Lung (tissue), 12 donors: Measurements from ENCODE around the gene TGFBR1. TPM values are rescaled to one million over a fixed set of nuclear protein-coding genes. Genes with fewer than 3 reads are reported as not detected.

Experiments used
- ATAC-seq: fragments of 200-7000 bp; cut with Tn5 transposase; one replicate; pipeline ENCODE4 v1.9.1; 2020; ENCODE audit warnings: moderate number of reproducible peaks; ENCODE audit not compliant: insufficient read depth, low FRiP score
- DNase-seq, 3 donors: peaks; one replicate each; pipeline ENCODE4 v3.0.0-alpha.2; 2013 to 2017
- H3K27ac ChIP-seq, 2 donors: one replicate each; pipeline ENCODE4 v1.5.1; 2013; ENCODE audit warnings: mild to moderate bottlenecking in 2 of 2, moderate library complexity in 2 of 2, control low read depth in 1 of 2, inconsistent platforms in 1 of 2, low read depth in 1 of 2, low read length in 1 of 2
- H3K27me3 ChIP-seq, 3 donors: one replicate each; pipeline ENCODE4 v1.5.1; 2013; ENCODE audit warnings: low read length in 2 of 3; ENCODE audit not compliant: control insufficient read depth in 3 of 3, insufficient read depth in 3 of 3
- H3K36me3 ChIP-seq, 4 donors: one replicate each; pipeline ENCODE4 v1.5.1; 2013; ENCODE audit warnings: low read length in 4 of 4, mild to moderate bottlenecking in 1 of 4, moderate library complexity in 1 of 4; ENCODE audit not compliant: control insufficient read depth in 4 of 4, insufficient read depth in 4 of 4
- H3K4me1 ChIP-seq, 5 donors: one replicate each; pipeline ENCODE4 v1.5.1; 2013; ENCODE audit warnings: low read length in 5 of 5, mild to moderate bottlenecking in 2 of 5, moderate library complexity in 1 of 5; ENCODE audit not compliant: control insufficient read depth in 5 of 5, insufficient read depth in 5 of 5
- H3K4me3 ChIP-seq: one replicate; pipeline ENCODE4 v1.5.1; 2013; ENCODE audit warnings: mild to moderate bottlenecking, control low read depth, moderate library complexity
- H3K9ac ChIP-seq, 2 donors: one replicate each; pipeline ENCODE4 v1.5.1; 2013; ENCODE audit warnings: low read length in 2 of 2, control low read depth in 1 of 2; ENCODE audit not compliant: insufficient read depth in 1 of 2
- H3K9me3 ChIP-seq, 4 donors: one replicate each; pipeline ENCODE4 v1.5.1; 2013; ENCODE audit warnings: low read length in 3 of 4, mild to moderate bottlenecking in 1 of 4, moderate library complexity in 1 of 4; ENCODE audit not compliant: control insufficient read depth in 4 of 4, insufficient read depth in 3 of 4
- WGBS, 2 donors: extraction: QIAGEN DNeasy Blood & Tissue Kit; methylation state at CpG; one replicate each; pipeline ENCODE4 v1.1.7; 2013; 5-methylcytosine and 5-hydroxymethylcytosine counted together
- polyA plus RNA-seq, 2 donors: library from polyadenylated mRNA; stranded (reverse); fragments of 200-250 nt; gene quantifications; one replicate each; pipeline ENCODE4 v1.2.1, GENCODE V29; 2013
- total RNA-seq, 2 donors: library from RNA; depleted of rRNA in 1 of 2; stranded (reverse); fragments of >200 nt in 1 of 2; gene quantifications; one replicate each; pipeline ENCODE4 v1.2.1, GENCODE V29; 2014 to 2021
- TF ChIP-seq, protein P1 (sequence below): IDR thresholded peaks from 2 replicates; pipeline ENCODE4 v1.5.1; 2012; ENCODE audit warnings: mild to moderate bottlenecking; ENCODE audit errors: control extremely low read depth, extremely low read depth
- donor health status: control.
- donor health status: control.
- donor health status: Bipolar disorder and iron deficiency.
- donor health status: healthy.
- donor health status: DM: yes; HTN: yes; CAD: no.

Gene TGFBR1
- total and polyA plus RNA-seq, 4 donors = 14.2 to 73.2 (median 28.9) TPM

DNA sequence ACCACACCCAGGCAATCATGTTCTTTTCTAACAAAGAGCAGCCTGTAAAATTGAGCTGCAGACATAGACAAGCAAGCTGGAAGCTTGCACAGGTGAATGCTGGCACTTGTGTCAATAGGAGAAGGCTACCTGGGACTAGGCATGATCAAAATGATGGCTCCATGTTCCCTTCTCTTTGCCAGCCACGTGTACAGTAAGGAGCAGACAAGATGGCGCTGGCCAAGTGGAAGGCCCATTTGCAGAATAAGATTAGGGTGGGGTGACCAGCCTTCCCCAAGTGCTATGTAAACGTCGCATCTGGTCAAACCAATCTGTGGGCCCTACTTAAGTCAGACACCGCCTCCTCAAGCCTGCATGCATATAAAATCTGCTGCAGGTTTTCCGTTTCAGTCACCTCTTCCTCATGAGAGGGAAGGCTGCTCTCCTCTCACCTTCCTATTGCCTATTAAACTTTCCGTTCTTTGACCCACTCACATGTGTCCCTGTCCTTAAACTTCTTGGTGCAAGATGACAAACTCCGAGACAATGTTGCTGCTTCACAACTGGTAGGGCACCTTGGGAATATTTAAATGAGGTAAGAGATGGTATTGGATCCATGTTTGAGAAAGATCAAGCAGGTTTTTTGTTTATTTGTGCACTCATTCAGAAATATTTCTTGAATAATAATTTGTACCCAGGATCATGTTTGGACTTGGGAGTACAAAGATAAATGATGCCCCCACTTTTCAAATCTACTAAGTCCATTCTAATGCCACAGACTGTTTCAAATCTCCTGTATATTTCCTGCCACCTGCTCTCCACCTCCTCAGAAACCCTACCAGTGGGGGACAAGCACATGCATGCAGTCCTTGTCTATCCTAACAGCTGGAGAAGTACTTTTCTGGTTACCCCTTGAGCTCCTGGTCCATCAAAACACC, 30.7 kb upstream of the TGFBR1 start:
- no peak overlapping the region for H3K9ac ChIP-seq
- peaks cover 0 to 11% (median 3%) of the 10 kb centered on the region in 5 donors for H3K4me1 ChIP-seq
- TF ChIP-seq, protein P1, sequence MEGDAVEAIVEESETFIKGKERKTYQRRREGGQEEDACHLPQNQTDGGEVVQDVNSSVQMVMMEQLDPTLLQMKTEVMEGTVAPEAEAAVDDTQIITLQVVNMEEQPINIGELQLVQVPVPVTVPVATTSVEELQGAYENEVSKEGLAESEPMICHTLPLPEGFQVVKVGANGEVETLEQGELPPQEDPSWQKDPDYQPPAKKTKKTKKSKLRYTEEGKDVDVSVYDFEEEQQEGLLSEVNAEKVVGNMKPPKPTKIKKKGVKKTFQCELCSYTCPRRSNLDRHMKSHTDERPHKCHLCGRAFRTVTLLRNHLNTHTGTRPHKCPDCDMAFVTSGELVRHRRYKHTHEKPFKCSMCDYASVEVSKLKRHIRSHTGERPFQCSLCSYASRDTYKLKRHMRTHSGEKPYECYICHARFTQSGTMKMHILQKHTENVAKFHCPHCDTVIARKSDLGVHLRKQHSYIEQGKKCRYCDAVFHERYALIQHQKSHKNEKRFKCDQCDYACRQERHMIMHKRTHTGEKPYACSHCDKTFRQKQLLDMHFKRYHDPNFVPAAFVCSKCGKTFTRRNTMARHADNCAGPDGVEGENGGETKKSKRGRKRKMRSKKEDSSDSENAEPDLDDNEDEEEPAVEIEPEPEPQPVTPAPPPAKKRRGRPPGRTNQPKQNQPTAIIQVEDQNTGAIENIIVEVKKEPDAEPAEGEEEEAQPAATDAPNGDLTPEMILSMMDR = no peak
- no peaks in the 10 kb centered on the region for H3K36me3 ChIP-seq
- H3K27me3 ChIP-seq = no peaks in the 10 kb centered on the region
- WGBS, 2 donors = 89% methylated on average over 8 of the region's 8 CpGs
- H3K4me3 ChIP-seq = no peak overlapping the region
- H3K9me3 ChIP-seq = no peaks in the 10 kb centered on the region
- ATAC-seq (no peak), DNase-seq (no peak)
- no peak overlapping the region for H3K27ac ChIP-seq

DNA sequence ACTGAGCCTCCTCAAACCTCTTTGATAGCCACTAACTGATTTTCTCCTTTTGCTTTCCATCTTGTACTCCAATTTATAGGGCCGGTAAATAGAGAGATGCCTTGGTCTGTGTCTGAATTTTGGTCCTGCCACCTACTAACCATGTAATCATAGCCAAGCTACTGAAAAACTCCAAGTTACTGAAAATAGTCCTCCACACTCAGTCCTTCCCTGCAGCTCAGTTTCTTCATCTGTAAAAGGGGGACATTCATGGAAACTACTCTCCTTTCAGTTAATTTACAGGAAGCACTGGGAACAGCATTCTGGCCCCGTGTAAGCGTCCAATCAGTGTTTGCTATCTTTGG, 30.0 kb upstream of the TGFBR1 start:
- ATAC-seq = no peak
- Histone ChIP-seq H3K27me3 (no peaks in the 10 kb centered on the region), H3K9ac (no peak overlapping the region), H3K36me3 (no peaks in the 10 kb centered on the region), H3K9me3 (no peaks in the 10 kb centered on the region), H3K4me3 (no peak overlapping the region), H3K4me1 (peaks cover 0 to 9% (median 3%) of the 10 kb centered on the region in 5 donors), H3K27ac (no peak overlapping the region)
- TF ChIP-seq, protein P1 = no peak
- DNase-seq = no peak
- 67 to 93% methylated on average over 3 of the region's 3 CpGs for WGBS, 2 donors

DNA sequence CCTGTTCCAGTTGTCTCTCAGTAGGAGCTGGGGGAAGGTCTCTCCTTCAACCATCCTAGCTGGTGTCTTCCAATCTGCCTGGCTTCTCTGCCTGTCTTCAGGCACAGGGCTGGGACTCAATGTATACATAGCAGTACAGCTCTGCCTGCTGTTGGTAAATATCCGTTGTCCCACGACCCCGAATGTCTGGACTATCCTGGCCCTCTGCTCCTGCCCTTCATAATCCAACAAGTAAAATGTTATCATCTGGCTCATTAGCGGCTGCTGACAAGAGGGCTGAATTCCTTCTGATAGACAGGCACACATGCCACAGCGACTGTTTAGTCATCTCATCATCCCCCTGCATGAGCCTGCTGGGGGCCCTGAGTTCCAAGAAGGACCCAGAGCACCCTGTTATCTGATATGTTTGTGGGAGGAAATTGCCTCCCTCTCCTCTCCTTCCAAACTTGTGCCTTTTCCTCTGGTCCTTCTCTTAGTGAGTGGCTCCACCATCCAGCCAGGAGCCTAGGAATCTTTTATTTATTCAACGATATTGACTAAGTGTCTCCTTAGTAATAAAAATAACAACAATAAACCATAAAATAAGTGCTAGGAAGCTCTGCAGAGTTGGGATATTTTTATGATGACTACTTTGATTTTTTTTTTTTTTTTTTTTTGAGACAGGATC, 29.5 kb upstream of the TGFBR1 start:
- Histone ChIP-seq H3K27me3 (no peaks in the 10 kb centered on the region), H3K9ac (no peak overlapping the region), H3K27ac (no peak overlapping the region), H3K4me1 (peaks cover 0 to 9% (median 0%) of the 10 kb centered on the region in 5 donors), H3K9me3 (no peaks in the 10 kb centered on the region), H3K36me3 (no peaks in the 10 kb centered on the region), H3K4me3 (no peak overlapping the region)
- DNase-seq (no peak), ATAC-seq (no peak)
- WGBS, 2 donors = 70 to 81% methylated on average over 6 of the region's 6 CpGs
- TF ChIP-seq, protein P1 = no peak
